Tibial artery (tissue), 4 donors: Measurements from ENCODE around the gene DGKE.

Experiments
- DNase-seq, 2 donors: peaks; one replicate each; pipeline ENCODE4 v3.0.0-alpha.2; 2019
- H3K27ac ChIP-seq, 2 donors: fragments of 200-600 bp; sonication (generic) in 1 of 2; 1 replicate in 1 of 2; 2 replicates in 1 of 2; pipeline ENCODE4 v1.5.1; 2018 to 2019; ENCODE audit warnings: mild to moderate bottlenecking in 1 of 2
- H3K27me3 ChIP-seq, 2 donors: fragments of 200-600 bp; sonication (generic) in 1 of 2; one replicate each; pipeline versions ENCODE4 v1.5.1 to v1.6.0; 2016 to 2019
- H3K36me3 ChIP-seq, 3 donors: fragments of 200-600 bp; sonication (generic) in 2 of 3; one replicate each; pipeline ENCODE4 v1.5.1; 2016 to 2019; ENCODE audit warnings: mild to moderate bottlenecking in 2 of 3
- H3K4me1 ChIP-seq, 4 donors: fragments of 200-600 bp; sonication (generic) in 2 of 4; 1 replicate in 3 of 4; 2 replicates in 1 of 4; pipeline ENCODE4 v1.5.1; 2016 to 2019
- H3K4me3 ChIP-seq, 2 donors: fragments of 200-600 bp; sonication (generic) in 1 of 2; 1 replicate in 1 of 2; 2 replicates in 1 of 2; pipeline ENCODE4 v1.5.1; 2018 to 2019; ENCODE audit warnings: mild to moderate bottlenecking in 2 of 2
- H3K9me3 ChIP-seq, 3 donors: fragments of 200-600 bp; sonication (generic) in 1 of 3; one replicate each; pipeline ENCODE4 v1.5.1; 2016 to 2019
- intact Hi-C: fragments of 100-400 bp; cut with DNase I; formaldehyde crosslinking; loops from one replicate; pipeline ENCODE4 v1.15.0; 2023; ENCODE audit warnings: low total_unique reads
- TF ChIP-seq, protein P1 (sequence below), 2 experiments: fragments of 200-600 bp in 1 of 2; fragments of 450-650 bp in 1 of 2; IDR thresholded peaks; one replicate each; pipeline ENCODE4 v1.5.1; 2017 to 2019; ENCODE audit warnings: antibody characterized with exemption in 2 of 2, mild to moderate bottlenecking in 1 of 2, moderate library complexity in 1 of 2

DGKE gene

DNA sequence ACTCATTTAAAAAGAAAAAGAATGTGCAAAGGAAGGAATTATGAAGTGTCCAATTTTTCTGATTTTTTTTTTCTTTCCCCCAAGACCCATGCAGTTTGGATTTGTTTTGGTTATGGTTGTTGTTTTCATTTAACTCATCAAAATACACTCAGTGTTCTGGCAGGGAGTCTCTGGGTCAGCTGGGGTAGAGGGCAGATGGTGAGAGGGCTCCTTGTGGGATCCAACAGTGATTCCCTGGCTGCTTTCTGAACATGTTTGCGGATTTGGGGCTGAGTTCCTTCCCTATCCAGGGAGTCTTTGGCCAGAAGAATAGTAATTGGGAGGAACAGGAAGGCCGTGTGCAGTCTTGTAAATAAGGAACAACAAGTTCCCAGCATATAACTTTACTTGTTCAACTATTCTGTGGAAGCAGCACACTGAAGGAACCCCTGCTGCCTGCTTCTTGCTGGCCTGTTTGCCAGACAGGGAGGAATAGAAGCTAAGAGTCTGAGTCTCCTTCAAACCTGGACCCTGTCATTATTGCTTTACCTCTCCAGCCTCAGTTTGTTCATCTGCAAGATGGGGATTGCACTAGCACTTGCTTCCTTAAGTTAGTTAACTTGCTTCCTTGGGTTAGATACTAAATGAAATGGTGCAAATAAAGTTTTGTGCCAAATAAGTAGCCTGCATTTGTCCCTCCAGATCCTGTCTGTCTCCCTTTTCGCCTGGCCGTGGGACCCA is 32.3 kb upstream of the DGKE start:
- H3K9me3 ChIP-seq: no peaks in the 10 kb centered on the region
- intact Hi-C loops: no loop called here
- H3K4me3 ChIP-seq: no peak overlapping the region
- DNase-seq: no peak
- H3K36me3 ChIP-seq: no peaks in the 10 kb centered on the region
- TF ChIP-seq, protein P1, sequence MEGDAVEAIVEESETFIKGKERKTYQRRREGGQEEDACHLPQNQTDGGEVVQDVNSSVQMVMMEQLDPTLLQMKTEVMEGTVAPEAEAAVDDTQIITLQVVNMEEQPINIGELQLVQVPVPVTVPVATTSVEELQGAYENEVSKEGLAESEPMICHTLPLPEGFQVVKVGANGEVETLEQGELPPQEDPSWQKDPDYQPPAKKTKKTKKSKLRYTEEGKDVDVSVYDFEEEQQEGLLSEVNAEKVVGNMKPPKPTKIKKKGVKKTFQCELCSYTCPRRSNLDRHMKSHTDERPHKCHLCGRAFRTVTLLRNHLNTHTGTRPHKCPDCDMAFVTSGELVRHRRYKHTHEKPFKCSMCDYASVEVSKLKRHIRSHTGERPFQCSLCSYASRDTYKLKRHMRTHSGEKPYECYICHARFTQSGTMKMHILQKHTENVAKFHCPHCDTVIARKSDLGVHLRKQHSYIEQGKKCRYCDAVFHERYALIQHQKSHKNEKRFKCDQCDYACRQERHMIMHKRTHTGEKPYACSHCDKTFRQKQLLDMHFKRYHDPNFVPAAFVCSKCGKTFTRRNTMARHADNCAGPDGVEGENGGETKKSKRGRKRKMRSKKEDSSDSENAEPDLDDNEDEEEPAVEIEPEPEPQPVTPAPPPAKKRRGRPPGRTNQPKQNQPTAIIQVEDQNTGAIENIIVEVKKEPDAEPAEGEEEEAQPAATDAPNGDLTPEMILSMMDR (IDR thresholded peaks at IDR 0.05): no peak
- H3K27ac ChIP-seq: no peak overlapping the region
- no peaks in the 10 kb centered on the region for H3K27me3 ChIP-seq
- H3K4me1 ChIP-seq: no peaks in the 10 kb centered on the region

DNA sequence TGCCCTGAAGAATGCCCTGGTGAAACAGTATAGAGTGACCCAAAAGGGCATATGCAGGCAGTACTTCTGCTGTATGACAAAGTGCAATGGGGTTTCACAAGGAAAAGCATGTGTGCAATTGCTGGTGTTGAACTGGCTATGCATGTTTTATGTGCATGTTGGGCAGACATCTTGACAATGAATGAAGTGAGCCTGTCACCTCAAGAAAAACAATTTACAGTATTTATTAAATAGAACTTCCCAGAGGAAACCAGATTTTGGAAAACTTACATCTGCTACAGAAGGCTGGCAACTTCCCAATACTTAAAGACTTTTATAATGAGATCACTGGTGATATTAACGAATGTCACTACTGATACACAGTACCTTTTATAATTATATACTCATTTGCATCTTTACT is 30.9 kb upstream of the DGKE start:
- TF ChIP-seq, protein P1 (IDR thresholded peaks at IDR 0.05): no peak
- Histone ChIP-seq H3K36me3 (no peaks in the 10 kb centered on the region), H3K9me3 (no peaks in the 10 kb centered on the region), H3K27me3 (no peaks in the 10 kb centered on the region), H3K4me3 (no peak overlapping the region), H3K27ac (no peak overlapping the region), H3K4me1 (no peaks in the 10 kb centered on the region)
- intact Hi-C loops: no loop called here
- DNase-seq: no peak

DNA sequence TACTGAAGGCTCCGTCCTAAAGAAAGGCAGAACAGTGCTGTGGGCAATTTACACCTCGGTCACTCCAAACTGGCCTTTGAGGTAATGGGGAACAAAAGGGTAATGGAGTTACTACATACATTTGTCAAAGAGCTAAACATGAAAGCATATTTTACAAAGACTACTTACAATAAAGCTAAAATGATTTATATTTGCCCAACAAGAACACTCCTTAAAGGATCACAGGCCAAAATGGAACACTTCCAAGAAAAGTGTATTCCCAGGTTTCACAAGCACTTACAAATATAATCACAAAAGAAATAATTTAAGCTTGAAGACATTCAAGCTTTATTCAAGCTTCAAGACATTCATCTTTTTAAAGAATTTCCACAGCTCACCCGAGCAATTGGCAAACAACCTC is 29.5 kb upstream of the DGKE start:
- no peak overlapping the region for H3K27ac ChIP-seq
- H3K36me3 ChIP-seq: no peaks in the 10 kb centered on the region
- no peaks in the 10 kb centered on the region for H3K9me3 ChIP-seq
- DNase-seq: no peak
- TF ChIP-seq, protein P1 (IDR thresholded peaks at IDR 0.05): no peak
- H3K27me3 ChIP-seq: no peaks in the 10 kb centered on the region
- intact Hi-C loops: no loop called here
- H3K4me1 ChIP-seq: no peaks in the 10 kb centered on the region
- H3K4me3 ChIP-seq: no peak overlapping the region

DNA sequence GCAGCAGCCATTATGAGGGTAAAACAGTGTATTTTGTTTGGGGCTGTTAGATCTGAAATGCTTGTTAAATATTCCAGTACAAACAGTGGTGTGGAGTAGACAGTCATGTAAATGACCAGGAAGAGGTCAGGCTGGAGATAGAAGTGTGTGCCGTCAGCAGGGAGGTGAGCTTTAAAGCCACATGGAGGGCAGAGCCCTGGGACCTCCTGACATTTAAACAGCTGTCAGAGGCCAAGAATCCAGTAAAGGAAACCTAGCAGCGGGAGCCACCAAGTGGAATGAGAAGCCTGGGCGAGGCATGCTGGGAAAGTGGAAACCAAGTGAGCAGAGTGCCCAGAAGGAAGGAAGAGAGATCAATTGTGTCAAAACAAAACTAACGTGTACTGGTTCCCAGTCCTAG is 27.0 kb upstream of the DGKE start:
- H3K27ac ChIP-seq: no peak overlapping the region

DNA sequence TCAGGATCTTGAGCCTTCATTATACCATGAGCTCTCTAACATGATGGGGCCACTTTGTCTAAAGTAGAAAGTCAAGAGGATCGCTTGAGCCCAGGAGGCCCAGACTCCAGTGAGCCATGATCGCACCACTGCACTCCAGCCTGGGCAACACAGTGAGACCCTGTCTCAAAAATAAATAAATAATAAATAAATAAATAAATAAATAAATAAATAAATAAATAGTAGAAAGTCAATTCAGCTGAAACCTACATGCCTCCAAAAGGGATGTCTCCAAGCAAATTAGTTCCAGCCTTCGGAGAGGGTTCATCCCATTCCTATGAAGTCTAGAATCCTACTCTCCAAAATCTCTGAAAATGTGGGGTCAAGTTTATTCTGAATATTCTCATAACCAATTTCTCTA is 26.2 kb upstream of the DGKE start:
- no peak overlapping the region for H3K27ac ChIP-seq

More for the DNA sequence above, 27.0 kb upstream of the DGKE start:
- DNase-seq: no peak
- Histone ChIP-seq H3K27me3 (no peaks in the 10 kb centered on the region), H3K4me3 (no peak overlapping the region), H3K4me1 (no peaks in the 10 kb centered on the region), H3K36me3 (no peaks in the 10 kb centered on the region), H3K9me3 (no peaks in the 10 kb centered on the region)
- intact Hi-C loops: no loop called here
- TF ChIP-seq, protein P1 (IDR thresholded peaks at IDR 0.05): no peak

More for the DNA sequence above, 26.2 kb upstream of the DGKE start:
- no peak for DNase-seq
- Histone ChIP-seq H3K9me3 (no peaks in the 10 kb centered on the region), H3K4me3 (no peak overlapping the region), H3K27me3 (no peaks in the 10 kb centered on the region), H3K36me3 (no peaks in the 10 kb centered on the region), H3K4me1 (no peaks in the 10 kb centered on the region)
- TF ChIP-seq, protein P1 (IDR thresholded peaks at IDR 0.05): no peak
- intact Hi-C loops: no loop called here
